Keratinocyte (primary cell): ENCODE data around the gene SLC25A47. TPM values are rescaled to one million over a fixed set of nuclear protein-coding genes. Genes with fewer than 3 reads are reported as not detected.

Source experiments
- DNase-seq: peaks from one replicate; pipeline ENCODE4 v3.0.0-alpha.2; 2011; ENCODE audit warnings: low read depth, missing footprints, low spot score
- FAIRE-seq: peaks from 2 replicates; lab custom pipeline; 2011; peaks lifted over from hg19 to GRCh38; lab: Jason Lieb, UNC
- H2AFZ ChIP-seq: 2 replicates; pipeline ENCODE4 v1.6.0; 2012; ENCODE audit warnings: low read length, control low read depth, inconsistent platforms; ENCODE audit not compliant: control insufficient read depth
- H3K27ac ChIP-seq: 2 replicates; pipeline ENCODE4 v1.5.1; 2011; ENCODE audit warnings: low read length; ENCODE audit not compliant: control insufficient read depth, insufficient read depth
- H3K27me3 ChIP-seq: 3 replicates; pipeline ENCODE4 v1.6.0; 2011; ENCODE audit warnings: low read length; ENCODE audit not compliant: control insufficient read depth, insufficient read depth; ENCODE audit errors: extremely low read depth
- H3K36me3 ChIP-seq, 2 experiments: 2 replicates in 1 of 2; 3 replicates in 1 of 2; pipeline ENCODE4 v1.5.1; 2011; ENCODE audit warnings: low read length in 2 of 2, mild to moderate bottlenecking in 1 of 2; ENCODE audit not compliant: control insufficient read depth in 2 of 2, insufficient read depth in 2 of 2; ENCODE audit errors: extremely low read depth in 1 of 2
- H3K4me1 ChIP-seq: 3 replicates; pipeline ENCODE4 v1.5.1; 2011; ENCODE audit warnings: low read length; ENCODE audit not compliant: control insufficient read depth, insufficient read depth; ENCODE audit errors: extremely low read depth
- H3K4me2 ChIP-seq: 3 replicates; pipeline ENCODE4 v1.6.0; 2011; ENCODE audit warnings: low read depth, low read length; ENCODE audit not compliant: control insufficient read depth, insufficient read depth; ENCODE audit errors: extremely low read depth
- H3K4me3 ChIP-seq, 3 experiments: fragments of 200-600 bp in 1 of 3; sonication (generic) in 1 of 3; 2 replicates in 2 of 3; 3 replicates in 1 of 3; pipeline ENCODE4 v1.5.1; 2011 to 2016; ENCODE audit warnings: low read length in 3 of 3, mild to moderate bottlenecking in 3 of 3, control low read depth in 2 of 3, inconsistent platforms in 1 of 3, low read depth in 1 of 3, mixed read lengths in 1 of 3, mixed run types in 1 of 3, moderate library complexity in 1 of 3; ENCODE audit not compliant: control insufficient read depth in 2 of 3, insufficient read depth in 2 of 3; ENCODE audit errors: extremely low read depth in 1 of 3
- H3K79me2 ChIP-seq: 2 replicates; pipeline ENCODE4 v1.6.0; 2012; ENCODE audit warnings: low read length; ENCODE audit not compliant: control insufficient read depth, insufficient read depth
- H3K9ac ChIP-seq: 3 replicates; pipeline ENCODE4 v1.6.0; 2011; ENCODE audit warnings: low read length; ENCODE audit not compliant: control insufficient read depth, insufficient read depth; ENCODE audit errors: extremely low read depth
- H3K9me1 ChIP-seq: 3 replicates; pipeline ENCODE4 v1.6.0; 2011; ENCODE audit warnings: low read length; ENCODE audit not compliant: control insufficient read depth, insufficient read depth; ENCODE audit errors: extremely low read depth
- H3K9me3 ChIP-seq: 2 replicates; pipeline ENCODE4 v1.5.1; 2012; ENCODE audit warnings: low read depth, low read length; ENCODE audit not compliant: control insufficient read depth
- H4K20me1 ChIP-seq: 3 replicates; pipeline ENCODE4 v1.6.0; 2011; ENCODE audit warnings: low read length; ENCODE audit not compliant: control insufficient read depth, insufficient read depth; ENCODE audit errors: extremely low read depth
- CTCF ChIP-seq, 3 experiments: IDR thresholded peaks in 1 of 3; conservative IDR thresholded peaks in 1 of 3; optimal IDR thresholded peaks in 1 of 3; 2 replicates in 2 of 3; 3 replicates in 1 of 3; pipeline versions ENCODE3 to v1.5.1; 2011; ENCODE audit warnings: low read length in 3 of 3, mild to moderate bottlenecking in 3 of 3, moderate library complexity in 2 of 3, control low read depth in 1 of 3, inconsistent platforms in 1 of 3; ENCODE audit not compliant: insufficient read depth in 2 of 3; ENCODE audit errors: extremely low read depth in 1 of 3
- EZH2 ChIP-seq: IDR thresholded peaks from one replicate; pipeline ENCODE4 v1.6.1; 2012; ENCODE audit warnings: inconsistent platforms, mild to moderate bottlenecking, low read length, moderate library complexity
- dilution Hi-C: fragments of 300-500 bp; cut with MboI; formaldehyde crosslinking; loops from one replicate; pipeline ENCODE4 v1.7.0; 2020; ENCODE audit warnings: low sequenced_read_pairs; ENCODE audit not compliant: extremely low pct_ligation_motif_present
- polyA plus RNA-seq, 5 experiments: library from polyadenylated mRNA; depleted of rRNA in 3 of 5; stranded (reverse) in 3 of 5; stranded (forward) in 1 of 5; unstranded in 1 of 5; fragments of >200 nt; gene quantifications; 1 replicate in 1 of 5; 2 replicates in 3 of 5; 3 replicates in 1 of 5; pipeline versions ENCODE4 v1.2.1 to v1.2.3, GENCODE V29; 2011 to 2012; ENCODE audit warnings: missing spikeins in 2 of 5, low read depth in 1 of 5, low replicate concordance in 1 of 5

Gene SLC25A47
- polyA plus RNA-seq, 1 donor (not counting 4 experiments of a cell fraction or from before 2014, with no cell fraction given), result not detected

- Histone ChIP-seq H3K4me3 (no peak overlapping the region), H3K27ac (no peak overlapping the region), H3K9me1 (peaks cover 6% of the 10 kb centered on the region), H3K79me2 (peaks cover 35% of the 10 kb centered on the region), H3K4me2 (no peak overlapping the region), H3K4me1 (peaks cover 30% of the 10 kb centered on the region), H3K36me3 (peaks cover 3 to 12% of the 10 kb centered on the region in 2 experiments), H3K9me3 (no peaks in the 10 kb centered on the region), H2AFZ (no peak overlapping the region), H3K9ac (no peak overlapping the region), H4K20me1 (peaks cover 8% of the 10 kb centered on the region), H3K27me3 (no peaks in the 10 kb centered on the region)
- TF ChIP-seq EZH2, result no peak
- no peak for TF ChIP-seq CTCF (optimal IDR thresholded peaks at IDR 0.05 in 1 of 3, IDR thresholded peaks at IDR 0.05 in 1 of 3, conservative IDR thresholded peaks at IDR 0.05 in 1 of 3; ENCODE audit: extremely low read depth in 1 of 3, insufficient read depth in 2 of 3, low read length in 3 of 3)
- dilution Hi-C loops, result no loop called here
- DNase-seq (no peak), FAIRE-seq (peak; percentile 49)
Observed at GRCh38 chr14:100281286-100282082, 41.7 kb upstream of the SLC25A47 start.

- peaks cover 6% of the 10 kb centered on the region for H3K9me1 ChIP-seq
- H3K4me3 ChIP-seq, result no peak overlapping the region
- TF ChIP-seq EZH2 (no peak), CTCF (optimal IDR thresholded peaks at IDR 0.05 in 1 of 3, IDR thresholded peaks at IDR 0.05 in 1 of 3, conservative IDR thresholded peaks at IDR 0.05 in 1 of 3; ENCODE audit: extremely low read depth in 1 of 3, insufficient read depth in 2 of 3, low read length in 3 of 3) (no peak)
- H3K27me3 ChIP-seq, result no peaks in the 10 kb centered on the region
- H2AFZ ChIP-seq, result no peak overlapping the region
- peaks cover 8% of the 10 kb centered on the region for H4K20me1 ChIP-seq
- H3K27ac ChIP-seq, result no peak overlapping the region
- dilution Hi-C loops, result no loop called here
- H3K9ac ChIP-seq, result no peak overlapping the region
- FAIRE-seq, result no peak
- H3K9me3 ChIP-seq, result no peaks in the 10 kb centered on the region
- H3K79me2 ChIP-seq, result peaks cover 30% of the 10 kb centered on the region
- peaks cover 2 to 8% of the 10 kb centered on the region in 2 experiments for H3K36me3 ChIP-seq
- DNase-seq, result no peak
- peaks cover 30% of the 10 kb centered on the region for H3K4me1 ChIP-seq
- no peak overlapping the region for H3K4me2 ChIP-seq
Observed at GRCh38 chr14:100282083-100282350, 41.1 kb upstream of the SLC25A47 start.
